SH-SY5Y (cell line): ENCODE data around the gene UBE2J2.

ENCODE experiments used
- GATA2 ChIP-seq: IDR thresholded peaks from 2 replicates; pipeline ENCODE4 v1.6.1; 2011; ENCODE audit warnings: mild to moderate bottlenecking, low read depth, low read length
- GATA3 ChIP-seq: IDR thresholded peaks from 2 replicates; pipeline ENCODE4 v1.6.1; 2011; ENCODE audit warnings: low read depth, mild to moderate bottlenecking, low read length, moderate library complexity

DNA sequence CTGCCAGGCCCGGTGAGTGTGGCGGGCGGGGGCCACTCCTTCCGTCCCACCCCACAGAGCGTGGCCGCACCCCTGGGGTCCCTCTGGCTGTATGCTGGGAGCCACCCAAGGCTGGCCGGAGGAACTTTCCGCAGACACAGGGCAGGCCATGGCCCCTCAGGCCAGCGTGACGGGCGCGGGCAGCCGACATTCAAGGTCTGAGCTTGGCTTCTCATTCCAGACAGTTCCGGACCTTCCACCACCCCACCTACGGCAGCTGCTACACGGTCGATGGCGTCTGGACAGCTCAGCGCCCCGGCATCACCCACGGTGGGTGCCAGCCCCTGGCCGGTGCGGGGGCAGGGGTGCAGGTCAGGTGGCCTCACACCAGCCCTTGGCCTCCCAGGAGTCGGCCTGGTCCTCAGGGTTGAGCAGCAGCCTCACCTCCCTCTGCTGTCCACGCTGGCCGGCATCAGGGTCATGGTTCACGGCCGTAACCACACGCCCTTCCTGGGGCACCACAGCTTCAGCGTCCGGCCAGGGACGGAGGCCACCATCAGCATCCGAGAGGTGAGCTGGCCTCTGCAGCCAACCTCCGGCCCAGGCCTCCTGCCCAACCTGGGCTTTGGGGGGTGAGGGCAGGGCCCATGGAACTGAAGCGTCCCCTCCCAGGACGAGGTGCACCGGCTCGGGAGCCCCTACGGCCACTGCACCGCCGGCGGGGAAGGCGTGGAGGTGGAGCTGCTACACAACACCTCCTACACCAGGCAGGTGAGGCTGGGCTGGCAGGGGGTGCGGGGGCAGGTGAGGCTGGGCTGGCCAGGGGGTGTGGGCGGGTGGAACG, 13.8 kb upstream of the UBE2J2 start:
- TF ChIP-seq GATA3 (no peak), GATA2 (no peak)
